ENCODE results near the gene EFR3B.

Gene EFR3B

DNA sequence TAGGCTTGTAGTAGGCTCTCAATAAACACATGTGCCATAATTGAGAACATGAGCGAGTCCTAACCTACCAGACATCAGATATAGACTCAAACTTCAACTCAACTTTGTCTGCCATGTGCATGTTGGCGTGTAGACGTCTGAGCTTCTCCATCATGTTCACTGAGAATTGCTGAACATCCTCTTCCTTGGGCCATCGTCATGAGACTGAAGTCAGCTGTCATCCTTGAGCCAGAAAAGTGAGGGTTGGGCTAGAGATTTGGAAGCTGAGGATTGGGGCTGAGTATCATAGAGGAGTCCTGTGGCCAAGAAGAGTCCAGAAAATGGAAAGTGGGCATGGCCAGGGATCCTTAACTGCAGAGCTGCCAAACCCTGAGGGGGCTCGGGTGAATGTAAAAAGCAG, 7.8 kb upstream of the EFR3B start:
- no peak for DNase-seq (ENCODE audit: low read depth, low spot score)

DNA sequence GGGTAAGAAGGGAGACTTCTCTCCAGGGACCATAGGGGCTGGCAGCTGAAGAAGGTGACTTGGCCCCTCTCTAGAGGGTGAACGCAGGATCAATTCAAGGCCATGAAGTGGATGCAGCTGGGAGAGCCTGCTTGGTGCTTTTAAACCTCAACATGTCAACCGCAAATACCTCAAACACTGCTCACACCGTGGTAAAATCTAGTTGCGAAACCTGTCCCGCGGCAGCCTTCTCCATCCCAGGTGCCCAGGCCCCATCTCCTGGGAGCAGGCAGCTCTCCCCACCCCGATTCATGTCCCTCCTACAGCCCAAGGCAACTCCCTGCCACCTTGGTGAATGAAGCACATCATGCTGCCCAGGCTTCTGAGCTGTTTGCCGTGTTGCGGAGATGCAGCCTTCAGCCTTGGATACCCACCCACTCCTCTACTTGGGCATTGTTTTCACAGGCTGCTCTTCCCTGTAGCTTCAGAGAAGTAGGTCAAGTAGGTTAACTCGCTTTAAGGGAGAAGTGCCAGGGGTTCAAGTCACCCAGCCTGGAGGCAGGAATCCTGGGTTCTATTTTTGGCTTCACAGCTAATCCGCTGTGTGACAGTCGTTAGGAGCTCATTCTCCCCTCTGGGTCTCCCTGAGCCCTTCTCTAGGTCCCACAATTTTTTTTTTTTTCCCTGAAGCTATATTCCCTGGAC, 6.2 kb upstream of the EFR3B start:
- DNase-seq (ENCODE audit: low read depth, low spot score): no peak

GRCh38 chr2:25036221-25036559, 5.7 kb upstream of the EFR3B start:
- DNase-seq (ENCODE audit: low read depth, low spot score): no peak

DNA sequence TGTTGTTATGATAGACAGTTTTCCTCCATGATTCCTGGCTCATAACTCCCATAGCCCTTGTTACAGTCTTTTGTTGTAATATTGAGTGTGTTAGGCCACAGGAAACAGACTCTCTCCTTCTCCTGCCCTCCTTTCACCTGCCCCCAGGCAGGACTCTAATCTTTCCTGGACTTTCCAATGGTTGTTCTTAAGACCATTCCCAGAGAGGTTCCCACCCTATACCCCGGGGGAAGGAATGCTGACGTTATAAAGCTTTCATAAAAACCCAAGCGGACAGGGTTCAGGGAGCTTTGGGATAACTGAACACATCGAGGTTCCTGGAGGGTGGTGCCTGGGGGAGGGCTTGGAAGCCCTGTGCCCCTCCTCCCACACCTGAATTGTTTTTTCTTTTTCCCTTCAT, 2.8 kb upstream of the EFR3B start:
- no peak for DNase-seq (ENCODE audit: low read depth, low spot score)

DNA sequence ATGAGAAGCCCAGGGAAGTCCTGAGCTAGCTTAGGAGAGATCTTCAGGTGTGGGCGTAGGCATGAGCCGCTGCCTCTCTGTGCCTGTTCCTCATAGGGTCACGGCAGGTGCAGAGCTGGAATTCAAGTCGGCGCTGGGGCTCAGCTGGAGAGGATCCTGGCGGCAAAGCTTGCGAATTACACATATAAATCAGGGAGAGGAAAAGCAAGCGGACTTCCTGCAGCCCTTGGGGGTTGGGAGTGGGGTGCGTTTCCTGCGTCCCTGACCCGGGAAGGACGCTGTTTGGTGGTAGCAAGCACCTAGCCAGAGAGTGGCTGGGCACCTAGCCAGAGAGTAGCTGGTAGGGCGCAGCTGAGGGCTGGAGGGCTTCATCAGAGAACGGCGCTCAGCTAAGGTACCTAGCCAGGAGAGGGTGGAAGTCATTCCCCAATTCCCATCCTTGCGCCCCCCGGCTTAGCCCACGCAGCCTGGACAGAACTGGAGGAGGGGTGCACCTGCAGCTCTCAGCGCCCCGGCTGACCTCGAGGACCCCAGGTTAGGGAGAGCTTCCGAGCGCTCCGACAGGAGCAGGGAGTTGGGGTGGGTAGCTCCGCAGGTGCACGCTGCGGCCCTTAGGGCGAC, 459 bp upstream of the EFR3B start:
- peak; percentile 64 for DNase-seq (ENCODE audit: low read depth, low spot score)

DNA sequence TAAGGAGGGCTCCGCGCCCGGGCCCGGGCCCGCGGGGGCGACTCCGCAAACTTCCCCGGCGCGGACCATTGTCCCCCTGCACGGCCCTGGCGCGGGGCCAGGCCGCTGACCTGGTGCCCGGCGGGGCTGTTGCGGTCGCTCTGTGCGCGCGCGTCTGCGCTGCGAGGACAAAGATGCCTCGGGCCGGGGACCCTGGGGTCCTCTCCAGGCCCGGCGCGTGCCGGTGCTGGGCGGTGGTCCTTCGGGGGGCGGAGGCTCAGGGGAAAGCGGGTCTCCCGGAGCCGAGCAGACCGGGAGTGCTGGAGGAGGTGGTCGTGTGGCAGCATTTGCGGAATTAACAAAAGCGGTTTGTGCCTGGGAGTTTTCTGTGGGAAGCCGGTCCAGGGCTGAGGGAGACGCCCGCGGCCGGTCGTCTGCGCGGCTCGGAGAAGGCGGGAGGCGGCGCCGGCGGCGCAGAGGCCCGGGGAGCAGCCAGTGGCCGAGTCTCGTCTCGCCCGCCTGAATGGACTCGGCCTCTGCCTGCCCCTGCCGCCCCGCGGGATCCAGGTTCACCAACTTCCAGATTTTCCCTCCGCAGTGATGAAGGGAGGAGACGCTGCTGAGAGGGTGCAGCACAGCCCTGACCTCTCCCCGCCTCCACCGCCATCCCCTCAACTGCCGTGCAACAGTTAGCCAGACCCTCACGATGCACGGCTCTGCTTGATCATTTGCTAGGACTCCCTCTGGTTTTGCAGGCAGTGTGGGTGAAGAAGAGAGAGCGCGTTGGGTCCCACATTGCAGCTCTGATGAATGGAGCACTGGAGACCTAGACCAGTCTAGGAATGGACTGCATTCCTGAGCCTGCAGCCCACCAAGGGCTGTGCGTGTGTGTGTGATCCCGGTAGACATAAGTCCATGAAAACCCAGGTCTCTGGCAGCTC, 705 bp downstream of the EFR3B start:
- DNase-seq (ENCODE audit: low read depth, low spot score): peak; percentile 78

DNA sequence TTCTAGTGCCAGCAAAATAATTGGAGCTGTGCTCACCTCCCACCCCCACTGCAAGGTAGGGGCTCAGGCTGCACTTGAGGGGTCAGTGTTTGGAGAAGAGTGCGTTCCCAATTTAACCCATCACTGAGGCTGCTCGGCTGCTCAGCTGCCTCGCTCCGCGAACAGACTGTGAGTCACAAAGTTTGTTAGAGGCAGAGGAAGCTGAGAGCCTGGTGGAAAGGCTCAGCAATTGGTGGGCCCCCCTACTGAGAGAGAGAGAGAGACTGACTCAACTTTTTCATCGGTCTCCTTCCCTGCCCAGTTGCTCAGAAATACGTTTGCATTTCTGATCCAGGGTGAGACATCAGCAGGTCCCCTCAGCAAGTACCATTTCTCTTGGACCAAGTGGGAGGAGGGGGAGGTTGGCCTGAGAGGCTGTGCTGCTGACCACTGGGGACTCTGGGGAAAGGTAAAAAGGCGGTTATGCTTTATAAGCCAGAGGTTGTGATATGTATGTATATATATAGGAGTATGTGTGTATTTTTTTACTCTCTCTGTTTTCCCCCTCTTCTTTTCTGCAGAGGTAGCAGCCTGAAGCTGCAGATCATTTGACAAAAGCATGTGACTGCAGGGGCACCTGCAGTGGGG, 1.5 kb downstream of the EFR3B start:
- peak; percentile 92 for DNase-seq (ENCODE audit: low read depth, low spot score)

DNA sequence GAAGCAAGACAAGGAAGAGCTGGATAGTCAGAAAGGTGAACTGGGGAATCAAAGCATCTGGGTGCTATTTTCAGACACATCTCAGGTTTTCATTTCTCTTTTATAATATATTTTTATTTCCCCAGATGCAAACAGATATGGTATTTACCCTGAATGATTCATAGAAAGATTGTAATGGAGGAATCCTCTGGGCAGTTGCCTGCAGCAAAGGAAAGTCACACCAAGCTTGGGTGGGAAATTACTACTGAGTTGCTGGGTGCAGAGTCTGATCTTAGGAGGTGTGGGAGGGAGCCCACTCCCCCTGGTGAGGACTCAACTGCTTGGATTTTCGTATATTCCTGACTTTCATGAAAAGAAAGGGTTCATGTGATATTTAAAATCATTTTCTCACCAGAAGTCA, 2.1 kb downstream of the EFR3B start:
- DNase-seq (ENCODE audit: low read depth, low spot score): no peak

DNA sequence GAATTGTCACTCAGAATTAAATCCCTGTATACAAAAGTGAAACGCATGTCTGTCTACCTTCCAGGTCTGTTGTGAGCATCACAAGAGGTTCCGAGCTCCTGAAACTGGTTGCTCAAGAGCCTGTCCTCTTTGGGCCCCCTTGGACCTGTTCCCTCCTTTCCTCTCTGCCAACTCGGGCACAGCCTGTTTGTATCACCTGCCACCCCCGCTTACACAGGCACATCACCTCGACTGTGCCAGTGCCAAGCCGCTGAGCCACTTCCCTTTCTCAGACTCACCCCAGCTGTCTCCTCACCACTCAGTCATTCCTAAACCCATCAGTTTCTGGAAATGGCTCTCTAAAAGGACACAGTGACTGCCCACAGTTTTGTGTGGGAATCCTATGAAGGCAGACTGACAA, 3.1 kb downstream of the EFR3B start:
- no peak for DNase-seq (ENCODE audit: low read depth, low spot score)

GRCh38 chr2:25049422-25049821, 7.5 kb downstream of the EFR3B start:
- no peak for DNase-seq (ENCODE audit: low read depth, low spot score)

DNA sequence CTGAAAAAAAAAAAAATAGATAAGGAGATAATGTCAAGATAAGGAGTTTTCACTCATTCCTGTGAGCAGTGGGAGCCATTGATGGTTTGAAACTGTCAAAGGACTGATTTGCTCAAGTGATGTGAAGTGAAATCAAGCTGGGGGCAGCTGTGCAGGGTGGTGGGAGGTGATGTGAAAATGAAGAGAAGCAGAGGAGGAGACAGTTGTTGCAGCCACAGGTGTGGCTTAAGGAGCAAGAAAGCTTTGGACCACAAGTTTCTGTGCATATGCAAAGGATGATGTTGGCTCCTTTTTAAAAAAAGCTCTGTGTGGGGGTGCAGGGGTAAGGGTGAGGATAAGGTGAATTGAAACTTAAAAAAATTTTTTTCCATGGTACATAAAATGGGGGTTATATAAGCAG, 8.3 kb downstream of the EFR3B start:
- DNase-seq (ENCODE audit: low read depth, low spot score): no peak

DNA sequence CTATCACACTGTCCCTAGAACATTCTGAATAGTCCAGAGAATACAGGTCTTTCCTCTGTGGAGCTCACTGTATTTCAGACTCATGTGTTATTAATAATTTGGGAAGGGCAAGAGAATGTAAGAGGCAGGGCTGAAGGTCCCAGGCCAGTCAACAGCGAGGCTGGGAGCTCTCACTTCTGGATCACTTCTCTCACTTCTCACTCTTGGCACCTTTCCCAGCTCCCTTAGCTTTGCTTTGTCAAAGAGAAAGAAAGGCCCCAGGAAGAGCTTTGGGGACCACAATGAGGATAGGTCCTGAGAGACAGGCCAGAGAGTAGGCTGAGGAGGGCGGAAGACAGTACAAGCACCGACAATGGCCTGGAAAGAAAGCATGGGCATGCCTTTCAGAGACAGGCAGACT, 11.2 kb downstream of the EFR3B start:
- peak; percentile 53 for DNase-seq (ENCODE audit: low read depth, low spot score)

- no peak for DNase-seq (ENCODE audit: low read depth, low spot score)
These were observed 12.8 kb downstream of the EFR3B start for GRCh38 chr2:25054720-25055119.

DNA sequence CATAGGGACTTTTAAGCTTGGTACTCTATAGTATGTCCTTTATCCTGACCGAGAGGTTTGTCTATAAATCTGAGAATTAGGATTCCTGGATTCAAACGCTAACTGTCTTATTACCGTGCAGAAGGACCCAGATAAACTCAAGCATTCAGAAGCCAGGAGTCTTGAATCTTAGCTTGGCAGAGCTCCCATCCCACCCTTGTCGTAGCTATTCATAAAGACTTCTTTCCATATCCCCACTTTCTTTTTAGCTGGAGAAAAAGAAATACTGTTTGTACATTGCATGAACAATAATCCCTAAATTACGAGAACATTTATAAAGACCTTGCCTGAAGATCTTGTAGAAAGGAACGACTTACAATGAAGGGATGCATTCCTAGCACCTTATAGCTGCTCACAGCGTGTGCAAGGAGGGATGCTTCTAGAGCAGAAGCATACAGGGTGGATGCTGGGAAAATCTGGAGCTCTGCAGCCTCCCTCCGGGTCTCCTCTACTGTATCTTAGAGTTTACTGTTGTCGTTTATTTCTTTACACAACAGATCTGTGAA, 13.6 kb downstream of the EFR3B start:
- no peak for DNase-seq (ENCODE audit: low read depth, low spot score)

- peak; percentile 27 for DNase-seq (ENCODE audit: low read depth, low spot score)
These were observed 14.4 kb downstream of the EFR3B start for GRCh38 chr2:25056098-25056821.

- DNase-seq (ENCODE audit: low read depth, low spot score): peak; percentile 62
These were observed 20.6 kb downstream of the EFR3B start for GRCh38 chr2:25062511-25062917.

- peak; percentile 61 for DNase-seq (ENCODE audit: low read depth, low spot score)
These were observed 22.2 kb downstream of the EFR3B start for GRCh38 chr2:25063876-25064660.

GRCh38 chr2:25065768-25066167, 23.9 kb downstream of the EFR3B start:
- no peak for DNase-seq (ENCODE audit: low read depth, low spot score)

- DNase-seq (ENCODE audit: low read depth, low spot score): no peak
These were observed 24.6 kb downstream of the EFR3B start for GRCh38 chr2:25066455-25066854.

DNA sequence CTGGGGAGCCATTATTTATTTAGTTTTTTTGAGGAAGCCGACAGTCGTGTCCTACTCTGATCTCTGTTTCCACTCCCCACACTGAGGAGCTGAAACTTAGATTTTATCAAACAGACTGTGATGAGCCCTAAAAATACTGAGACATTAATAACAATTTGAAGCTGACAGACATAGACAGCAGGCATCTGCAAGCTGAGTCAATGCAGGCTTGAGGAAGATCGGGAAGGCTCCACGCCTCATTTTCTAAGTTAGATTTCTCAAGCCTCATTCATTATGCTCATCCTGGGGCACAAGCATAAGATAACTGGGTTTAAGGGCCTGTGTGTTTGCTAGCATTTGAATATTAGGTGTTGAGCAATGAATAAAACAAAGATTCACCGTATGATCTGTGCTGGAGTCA, 26.3 kb downstream of the EFR3B start:
- DNase-seq (ENCODE audit: low read depth, low spot score): no peak

- DNase-seq (ENCODE audit: low read depth, low spot score): no peak
These were observed 30.1 kb downstream of the EFR3B start for GRCh38 chr2:25071966-25072365.
